GM18519 (cell line): ENCODE results near the gene SELENOS.

ENCODE experiments used
- ATAC-seq: cut with Tn5 transposase; IDR thresholded peaks from one replicate; pipeline ENCODE4 v1.9.1; 2021; ENCODE audit warnings: mild to moderate bottlenecking, moderate library complexity; ENCODE audit not compliant: unreplicated experiment, low FRiP score

SELENOS gene

GRCh38 chr15:101228313-101228712 is 49.0 kb downstream of the SELENOS start:
- no peak for ATAC-seq

DNA sequence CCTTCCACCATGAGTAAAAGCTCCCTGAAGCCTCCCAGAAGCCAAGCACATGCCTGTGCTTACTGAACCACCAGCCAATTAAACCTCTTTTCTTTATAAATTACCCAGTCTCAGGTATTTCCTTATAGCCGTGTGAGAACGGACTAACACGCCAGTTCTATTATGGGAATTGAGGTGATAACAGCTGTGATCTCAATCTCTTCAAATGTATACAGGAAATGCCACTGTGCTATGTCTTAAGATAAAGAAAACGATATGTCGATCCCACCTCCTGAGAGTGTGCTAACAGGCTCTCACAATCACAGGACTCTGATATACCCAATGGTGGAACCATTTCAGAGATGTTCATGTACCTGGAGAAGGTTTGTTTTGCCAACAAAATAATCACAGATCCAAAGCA is 51.6 kb downstream of the SELENOS start:
- no peak for ATAC-seq
